HG03442 (cell line): Measurements from ENCODE around the gene MSL3.

ENCODE experiments used
- ATAC-seq: cut with Tn5 transposase; IDR thresholded peaks from one replicate; pipeline ENCODE4 v1.9.1; 2021; ENCODE audit warnings: mild to moderate bottlenecking, moderate library complexity; ENCODE audit not compliant: unreplicated experiment

MSL3 gene, protein sequence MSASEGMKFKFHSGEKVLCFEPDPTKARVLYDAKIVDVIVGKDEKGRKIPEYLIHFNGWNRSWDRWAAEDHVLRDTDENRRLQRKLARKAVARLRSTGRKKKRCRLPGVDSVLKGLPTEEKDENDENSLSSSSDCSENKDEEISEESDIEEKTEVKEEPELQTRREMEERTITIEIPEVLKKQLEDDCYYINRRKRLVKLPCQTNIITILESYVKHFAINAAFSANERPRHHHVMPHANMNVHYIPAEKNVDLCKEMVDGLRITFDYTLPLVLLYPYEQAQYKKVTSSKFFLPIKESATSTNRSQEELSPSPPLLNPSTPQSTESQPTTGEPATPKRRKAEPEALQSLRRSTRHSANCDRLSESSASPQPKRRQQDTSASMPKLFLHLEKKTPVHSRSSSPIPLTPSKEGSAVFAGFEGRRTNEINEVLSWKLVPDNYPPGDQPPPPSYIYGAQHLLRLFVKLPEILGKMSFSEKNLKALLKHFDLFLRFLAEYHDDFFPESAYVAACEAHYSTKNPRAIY

DNA sequence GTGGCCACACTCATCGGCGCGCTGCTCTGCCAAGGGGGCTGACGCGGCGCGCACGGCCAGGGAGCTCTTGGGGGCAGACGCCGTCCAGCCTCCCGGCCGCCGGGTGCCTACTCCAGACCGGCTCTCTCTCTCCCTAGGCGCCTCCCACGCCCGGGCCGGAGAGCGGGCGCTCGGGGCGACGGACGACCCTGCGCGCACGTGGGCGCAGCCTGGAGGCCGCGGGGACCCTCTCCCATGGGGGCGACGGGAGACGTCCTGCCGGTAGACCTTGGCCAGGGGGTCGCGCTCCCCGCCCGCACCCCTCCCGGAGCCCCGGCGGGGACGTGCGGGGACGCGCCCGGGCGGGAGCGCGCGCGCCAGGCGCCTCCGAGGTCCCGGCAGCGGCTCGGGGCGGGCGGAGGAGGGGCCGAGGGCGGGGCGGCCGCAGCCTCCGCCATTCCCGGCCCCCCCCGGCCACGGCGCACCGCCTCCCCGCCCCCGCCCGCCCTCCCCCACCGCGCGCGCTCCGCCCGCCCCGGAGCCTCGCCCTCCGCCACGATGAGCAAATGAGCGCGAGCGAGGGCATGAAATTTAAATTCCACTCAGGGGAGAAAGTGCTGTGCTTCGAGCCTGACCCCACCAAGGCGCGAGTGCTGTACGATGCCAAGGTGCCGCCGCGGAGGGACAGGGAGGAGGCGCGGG lies at the start of gene MSL3:
TSS of gene MSL3 (plus strand) at position 519 of the 681 bp plus-strand sequence. CDS start at position 546, 27 bp downstream.
- peak; percentile 34 for ATAC-seq

DNA sequence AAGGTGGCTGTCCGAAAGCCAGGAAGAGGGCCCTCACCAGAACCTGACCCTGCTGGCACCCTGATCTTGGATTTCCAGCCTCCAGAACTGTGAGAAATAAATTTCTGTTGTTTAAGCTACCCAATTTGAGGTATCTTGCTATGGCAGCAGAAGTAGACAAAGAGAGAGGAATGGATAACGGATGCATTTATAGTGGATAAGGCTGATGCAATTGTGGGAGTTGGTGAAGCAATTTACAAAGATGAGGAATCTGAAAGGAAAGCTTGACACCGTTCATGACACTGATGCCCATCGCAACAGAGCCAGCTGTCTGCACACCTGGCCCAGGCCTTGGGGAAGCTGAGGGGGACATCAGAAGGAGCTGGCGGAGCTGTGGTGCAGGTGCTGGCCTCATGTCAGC lies 35.7 kb upstream of the MSL3 start:
- ATAC-seq: no peak

DNA sequence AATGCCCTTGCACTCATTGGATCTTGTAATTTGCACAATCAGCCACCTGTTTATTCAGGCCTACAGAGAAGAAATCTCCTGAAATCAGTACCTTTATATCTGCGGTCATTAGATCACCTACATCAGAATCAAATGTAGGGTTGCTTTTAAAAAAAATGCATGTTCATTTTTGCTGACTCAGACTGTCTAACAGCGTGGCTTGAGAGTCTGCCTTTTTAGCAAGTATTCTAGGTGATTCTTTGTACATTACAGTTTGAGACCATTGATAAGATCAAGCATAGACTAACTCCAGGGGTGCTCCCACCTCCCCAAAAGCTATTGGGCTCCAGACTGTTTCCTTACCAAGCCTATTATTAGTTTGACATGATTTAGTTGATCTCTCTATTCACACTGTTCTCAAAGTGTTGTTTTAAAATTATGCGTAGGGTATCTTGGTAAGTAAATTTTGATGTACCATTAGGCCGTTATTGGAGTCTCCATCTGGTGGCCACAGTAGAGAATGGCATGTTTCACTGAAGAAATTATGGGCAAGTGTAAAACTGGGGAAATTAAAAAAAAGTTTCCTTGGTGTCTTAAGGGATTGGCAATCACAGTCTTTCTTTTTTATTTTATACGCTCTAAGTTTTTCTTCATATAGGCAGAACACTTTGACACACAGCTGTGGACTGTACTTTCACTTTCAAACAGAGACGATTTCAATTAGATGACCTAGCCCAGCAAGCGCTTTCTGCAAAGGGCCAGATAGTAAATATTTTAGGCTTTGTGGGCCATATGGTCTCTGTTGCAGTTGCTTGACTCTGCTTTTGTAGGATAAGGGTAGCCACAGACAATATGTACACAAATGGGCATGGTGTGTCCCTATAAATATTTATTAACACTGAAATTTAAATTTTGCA lies 33.7 kb upstream of the MSL3 start:
- no peak for ATAC-seq

DNA sequence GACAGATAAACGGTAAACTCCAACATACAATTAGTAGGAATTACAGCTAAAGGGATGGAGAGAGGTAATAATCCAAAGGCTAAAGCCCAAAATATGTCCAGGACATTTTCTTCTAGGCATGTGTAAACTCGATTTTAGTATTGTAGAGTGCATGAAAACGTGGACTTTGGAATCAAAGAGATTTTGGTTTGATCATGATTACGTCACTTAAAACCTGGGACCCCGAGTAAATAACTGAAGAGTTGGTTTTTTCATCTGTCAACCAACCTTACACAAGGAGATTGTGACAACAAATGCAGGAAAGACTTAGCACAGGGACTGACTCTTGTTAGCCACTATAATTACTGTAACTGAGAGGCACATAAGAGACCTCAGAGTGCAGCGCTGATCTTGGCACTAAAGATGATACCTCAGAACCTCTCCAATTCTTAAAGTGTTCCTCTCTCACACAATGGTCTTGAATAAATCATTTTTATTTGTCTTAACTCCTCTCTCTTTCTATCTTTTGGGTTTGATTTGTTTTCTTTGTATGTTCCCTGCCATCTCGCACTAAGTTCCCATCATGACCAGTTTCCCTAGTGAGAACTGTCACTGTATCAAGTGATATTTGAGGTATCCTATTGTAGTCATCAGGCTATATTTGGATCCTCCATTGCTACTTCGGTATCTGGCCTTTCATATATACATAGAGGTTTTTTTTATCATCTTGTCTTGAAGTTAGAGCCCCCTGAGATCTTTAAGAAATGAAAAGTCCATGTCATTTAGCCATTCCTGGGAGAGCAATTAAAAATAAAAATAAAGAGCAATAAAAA lies 32.2 kb upstream of the MSL3 start:
- ATAC-seq: no peak

DNA sequence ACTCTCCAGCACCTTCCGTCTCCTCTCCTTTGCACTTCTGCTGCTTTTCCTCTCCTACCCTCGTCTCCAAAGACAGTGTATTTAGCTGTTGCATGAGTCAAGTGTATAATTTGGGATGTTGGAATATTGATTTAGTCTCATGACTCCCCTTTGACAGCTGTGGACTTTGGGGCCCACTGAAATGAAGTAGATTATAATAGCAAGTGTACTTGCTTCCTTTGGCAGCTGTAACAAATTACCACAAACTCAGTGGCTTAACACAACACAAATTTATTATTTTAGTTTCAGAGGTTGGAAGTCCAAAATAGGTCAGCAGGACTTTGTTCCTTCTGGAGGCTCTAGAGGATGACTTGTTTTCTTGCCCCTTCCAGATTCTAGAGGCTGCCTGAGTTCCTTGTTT lies 29.5 kb upstream of the MSL3 start:
- no peak for ATAC-seq

DNA sequence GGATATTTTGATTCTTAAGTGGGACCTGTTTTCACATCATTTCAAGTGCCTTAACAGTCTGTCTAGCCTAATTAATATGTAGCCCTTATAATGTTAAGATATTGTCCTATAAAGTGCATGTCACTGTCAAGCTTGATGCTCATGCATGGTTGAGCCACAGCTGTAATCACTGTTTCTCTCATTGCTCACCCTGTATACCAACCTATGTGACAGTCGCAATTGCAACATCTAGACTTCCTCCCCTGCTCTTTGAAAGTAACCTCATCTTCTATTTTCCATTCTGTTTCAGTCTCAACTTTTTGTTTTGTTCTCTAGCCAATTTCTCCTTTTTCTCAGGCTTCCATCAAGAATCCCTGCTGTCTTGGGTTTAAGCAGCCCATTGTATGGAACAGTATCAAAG lies 24.4 kb upstream of the MSL3 start:
- peak; percentile 67 for ATAC-seq

DNA sequence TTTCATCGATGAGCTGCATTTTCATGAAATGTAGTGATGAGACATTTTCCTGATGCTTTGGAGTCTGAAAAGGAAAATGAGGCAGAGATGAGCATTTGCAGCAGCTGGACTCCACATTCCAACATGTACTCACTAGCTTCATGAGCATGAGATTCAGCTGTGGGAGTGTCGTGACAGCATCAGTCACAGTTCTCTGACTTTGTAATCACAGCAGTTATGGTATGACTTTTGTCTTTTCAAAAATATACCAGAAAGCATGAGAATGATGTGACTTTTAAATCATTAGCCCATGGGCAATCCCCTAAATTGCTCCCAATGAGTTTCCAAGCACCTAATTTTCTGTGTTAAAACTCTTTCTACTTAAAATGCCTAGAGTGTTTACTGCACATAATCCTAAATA lies 18.3 kb upstream of the MSL3 start:
- ATAC-seq: peak; percentile 58

DNA sequence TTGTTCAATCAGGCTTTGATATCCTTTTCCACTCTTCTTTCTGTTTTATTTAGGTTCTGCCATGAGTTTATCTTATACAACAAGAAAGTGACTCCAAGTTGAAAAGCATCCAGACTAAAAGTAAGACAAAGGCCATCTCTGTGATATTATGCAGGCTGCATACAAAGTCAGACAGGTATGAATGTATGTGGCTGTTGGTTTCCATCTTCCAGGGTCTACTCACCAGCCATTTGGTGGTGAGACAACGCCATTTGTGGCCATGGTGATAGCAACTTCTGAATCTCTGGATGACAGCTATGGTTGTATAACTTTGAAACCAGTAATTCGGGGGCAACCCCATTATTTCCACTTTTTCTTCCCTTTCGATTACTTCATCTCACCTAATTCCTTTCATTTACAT lies 17.2 kb upstream of the MSL3 start:
- no peak for ATAC-seq

DNA sequence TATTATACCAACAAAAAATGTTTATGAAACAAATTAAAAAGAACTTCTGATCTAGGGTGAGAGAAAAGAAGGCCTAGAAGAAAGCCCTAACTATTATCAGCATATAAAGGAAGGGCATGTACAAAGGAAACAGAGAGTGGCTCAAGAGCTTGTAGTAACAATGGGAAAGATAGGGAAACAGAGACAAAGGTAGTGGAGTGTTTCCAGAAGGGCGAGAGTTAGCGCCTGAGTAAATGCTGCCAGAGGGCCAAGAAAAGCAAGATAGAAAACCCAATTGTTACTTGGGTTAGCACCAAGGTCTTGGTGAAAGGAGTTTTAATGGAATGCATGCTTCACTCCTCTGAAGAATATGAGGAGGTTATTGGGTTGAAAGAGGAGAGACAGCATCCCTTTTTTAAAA lies 16.5 kb upstream of the MSL3 start:
- ATAC-seq: no peak

DNA sequence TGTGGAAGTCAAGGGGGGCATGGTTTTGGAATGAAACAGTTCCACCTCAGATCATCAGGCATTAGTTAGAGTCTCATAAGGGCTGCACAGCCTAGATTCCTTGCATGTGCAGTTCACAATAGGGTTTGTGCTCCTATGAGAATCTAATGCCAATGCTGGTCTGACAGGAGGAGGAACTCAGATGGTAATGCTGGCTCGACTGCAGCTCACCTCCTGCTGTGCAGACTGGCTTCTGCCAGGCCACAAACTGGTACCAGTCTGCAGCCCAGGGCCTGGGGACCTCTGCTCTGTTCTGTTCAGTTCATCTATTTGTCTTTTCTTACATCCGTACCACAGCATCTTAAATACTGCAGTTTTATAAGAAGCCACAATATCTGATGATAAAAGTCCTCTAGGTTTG lies 12.2 kb upstream of the MSL3 start:
- no peak for ATAC-seq

DNA sequence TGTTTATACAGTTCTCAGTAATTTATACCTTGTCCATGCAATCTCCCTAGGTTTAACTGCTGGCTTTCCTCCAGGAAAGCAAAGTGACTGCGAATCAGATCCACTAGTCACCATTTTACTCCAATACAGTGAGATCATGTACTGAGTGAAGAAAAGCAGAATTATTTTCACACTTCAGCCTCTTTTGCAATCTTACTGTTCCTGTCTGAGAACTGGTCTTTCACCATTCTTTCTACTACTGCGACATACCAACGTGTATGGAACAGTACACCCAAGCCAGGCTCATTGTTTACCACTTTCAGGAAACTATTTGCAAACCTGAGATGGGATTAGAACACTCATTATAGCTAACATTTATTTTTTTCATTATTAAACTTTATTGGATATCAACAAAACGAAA lies 8.0 kb upstream of the MSL3 start:
- no peak for ATAC-seq

DNA sequence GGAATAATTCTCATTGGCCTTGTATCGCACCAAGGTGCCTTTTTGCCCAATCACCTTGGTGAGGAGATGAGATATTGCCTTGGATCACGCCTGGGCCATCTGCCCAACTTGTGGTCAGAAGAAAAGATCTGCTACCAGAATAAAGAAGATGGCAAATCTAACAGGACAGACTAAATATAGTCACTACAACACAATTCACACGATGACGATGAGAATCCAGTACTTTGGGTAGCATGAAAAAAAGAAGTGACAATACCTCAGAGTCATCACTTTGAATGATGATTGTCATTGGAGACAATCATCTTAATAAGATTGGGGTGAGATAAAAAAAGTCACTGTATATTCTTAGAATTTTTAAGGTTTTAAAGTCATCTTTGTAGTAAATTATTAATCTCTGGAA lies 7.3 kb upstream of the MSL3 start:
- no peak for ATAC-seq

DNA sequence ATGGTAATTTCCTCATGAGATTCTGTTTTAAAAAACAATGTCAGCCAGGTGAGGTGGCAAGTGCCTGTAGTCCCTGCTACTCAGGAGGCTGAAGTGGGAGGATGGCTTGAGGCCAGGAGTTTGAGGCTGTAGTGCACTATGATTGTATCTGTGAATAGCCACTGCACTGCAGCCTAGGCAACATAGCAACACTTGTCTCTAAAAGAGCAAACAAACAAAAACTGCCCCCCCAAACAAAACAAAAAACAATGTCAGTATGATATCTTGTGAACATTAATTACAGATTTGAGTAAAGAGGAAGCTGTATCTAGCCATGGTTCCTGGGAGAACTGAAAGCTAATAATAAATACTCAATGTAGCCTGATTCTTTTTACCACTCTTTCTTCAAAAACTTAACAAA lies 6.8 kb upstream of the MSL3 start:
- no peak for ATAC-seq

DNA sequence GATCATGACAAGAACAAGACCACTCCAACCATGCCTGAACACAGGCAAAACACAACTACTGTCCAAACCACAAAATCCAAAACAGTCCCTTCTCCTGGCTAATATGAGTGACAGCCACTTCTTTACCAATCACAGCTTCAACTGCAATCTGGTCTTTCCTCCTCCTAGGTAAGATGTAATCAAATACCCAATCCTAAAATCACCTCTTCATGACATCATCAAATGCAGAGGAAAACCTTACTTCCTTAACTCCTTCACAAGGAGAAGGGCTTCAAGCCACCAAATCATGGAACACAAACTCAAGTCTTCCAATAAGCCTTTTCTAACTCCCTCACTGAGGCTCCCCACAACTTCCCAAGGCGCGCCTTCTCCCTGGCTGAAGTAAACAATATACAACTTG lies 4.4 kb upstream of the MSL3 start:
- no peak for ATAC-seq

DNA sequence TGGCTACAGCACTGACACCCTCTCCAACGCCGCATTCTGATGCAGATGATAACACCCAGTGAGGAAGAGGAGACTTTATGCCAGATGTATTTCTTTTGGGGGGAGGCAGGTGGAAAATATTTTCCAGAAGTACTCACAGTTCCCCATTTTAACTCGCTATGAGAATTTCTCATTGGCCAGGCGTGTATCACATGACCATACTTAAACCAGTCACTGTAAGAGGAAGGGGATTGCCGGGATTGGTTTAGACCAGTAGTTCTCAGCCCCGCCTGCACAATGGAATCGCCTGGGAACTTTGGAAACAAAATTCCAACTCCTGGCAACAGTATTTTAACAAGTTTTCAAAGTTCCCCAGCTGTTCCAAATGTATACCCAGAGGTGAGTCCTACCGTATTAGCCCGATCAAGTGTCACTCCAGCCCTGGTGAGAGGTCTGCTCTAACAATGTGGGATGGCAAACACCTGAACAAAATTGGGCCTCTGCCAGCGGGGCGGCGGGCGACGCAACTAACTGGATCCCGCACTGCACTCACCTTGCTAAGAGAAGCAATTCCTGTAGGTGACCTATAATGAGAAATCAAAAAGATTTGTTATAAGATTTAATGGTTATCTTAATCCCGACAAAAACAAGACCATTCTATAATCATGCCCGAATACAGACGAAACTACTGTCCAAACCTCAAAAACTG lies 2.9 kb upstream of the MSL3 start:
- ATAC-seq: no peak

DNA sequence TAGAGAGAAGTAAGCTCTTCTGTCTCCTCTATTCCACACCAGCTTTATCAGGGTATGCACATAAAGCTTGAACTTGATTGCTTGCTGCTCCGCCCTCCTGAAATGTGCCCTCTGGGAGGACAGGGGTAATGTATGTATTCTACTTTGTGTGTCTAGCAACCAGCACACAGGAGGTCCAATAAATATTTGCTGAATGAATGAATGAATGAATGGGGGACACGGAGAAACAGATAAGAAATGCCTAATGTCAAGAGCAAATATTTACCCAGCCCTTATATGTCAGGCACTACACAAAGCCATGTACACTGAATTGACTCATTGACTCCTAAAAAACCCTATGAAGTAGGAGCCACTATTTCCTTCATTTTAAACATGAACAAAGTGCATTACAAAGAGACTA lies 2.3 kb upstream of the MSL3 start:
- ATAC-seq: no peak

DNA sequence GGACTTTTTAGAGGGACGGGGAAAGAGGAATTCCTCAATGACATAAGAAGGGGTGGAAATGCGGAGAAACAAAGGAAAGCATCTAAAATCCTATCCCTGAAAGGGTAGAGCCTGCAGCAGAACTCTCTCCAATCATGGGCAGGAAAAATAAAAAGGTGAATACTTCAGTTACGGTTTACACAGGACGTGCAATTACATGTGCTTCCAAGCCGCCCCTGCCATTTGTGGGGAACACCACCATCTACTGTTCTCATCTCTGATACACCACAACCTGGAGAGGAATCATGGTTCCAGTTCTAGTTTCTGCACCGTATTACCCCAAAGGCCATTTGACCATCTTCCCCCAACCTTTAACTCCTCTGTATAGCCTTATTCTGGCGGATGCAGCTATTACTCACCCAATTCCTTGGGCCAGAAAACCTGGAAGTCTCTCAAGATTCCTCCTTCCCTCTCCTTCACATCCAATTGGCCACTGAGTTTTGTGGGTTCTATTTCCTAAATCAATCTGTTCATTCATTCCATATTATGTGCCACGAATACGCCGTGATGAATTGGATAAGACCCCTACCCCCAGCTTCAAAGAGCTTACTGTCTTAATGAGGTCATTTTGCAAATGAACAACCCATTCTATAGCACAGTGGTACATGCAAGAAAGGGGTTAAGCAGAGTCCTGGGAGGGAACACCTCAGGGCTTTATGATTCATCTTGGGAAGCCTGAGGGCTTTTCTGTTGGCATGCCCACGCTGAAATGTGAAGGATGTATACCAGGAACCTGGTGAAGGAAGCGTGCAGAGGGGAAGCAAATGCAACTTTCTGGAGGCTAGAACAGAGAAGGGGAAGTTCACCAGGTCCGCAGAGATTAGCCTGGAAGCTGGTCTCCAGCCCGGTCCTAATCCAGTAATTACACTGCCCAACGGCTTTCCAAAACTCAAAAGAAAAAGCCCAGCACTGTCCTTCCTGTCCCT lies 1.4 kb upstream of the MSL3 start:
- ATAC-seq: no peak

DNA sequence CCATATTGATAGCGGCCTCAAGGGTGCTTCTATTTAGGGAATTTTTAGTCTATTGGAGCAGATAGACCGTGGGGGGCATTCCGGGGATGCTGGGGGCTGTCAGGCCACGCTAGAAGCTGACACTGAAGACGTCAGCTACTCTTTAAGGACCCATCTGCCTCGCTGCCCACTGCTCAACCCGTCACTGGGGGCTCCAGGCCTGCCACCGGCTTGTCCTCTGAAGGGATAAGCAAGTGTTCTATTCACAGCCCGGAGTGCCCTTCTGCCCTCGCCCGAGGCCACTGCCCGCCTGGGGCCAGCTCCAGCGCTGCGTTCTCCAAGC lies 679 bp upstream of the MSL3 start:
- ATAC-seq: peak; percentile 5
